CD14-positive monocyte (primary cell): ENCODE measurements around the gene ATP10D. TPM values are rescaled to one million over a fixed set of nuclear protein-coding genes. Genes with fewer than 3 reads are reported as not detected.

Experiments used
- DNase-seq, 3 donors: peaks; one replicate each; pipeline ENCODE4 v3.0.0-alpha.2; 2011 to 2022
- H2AFZ ChIP-seq: 2 replicates; pipeline ENCODE4 v1.6.0; 2012; ENCODE audit warnings: mild to moderate bottlenecking, low read depth, low read length, inconsistent platforms; ENCODE audit not compliant: insufficient read depth, poor library complexity, severe bottlenecking
- H3K27ac ChIP-seq, 2 donors: 1 replicate in 1 of 2; 2 replicates in 1 of 2; pipeline ENCODE4 v1.5.1; 2012 to 2013; ENCODE audit warnings: low read length in 2 of 2, control low read depth in 1 of 2, inconsistent platforms in 1 of 2, low read depth in 1 of 2, mild to moderate bottlenecking in 1 of 2
- H3K27me3 ChIP-seq, 2 donors: one replicate each; pipeline versions ENCODE4 v1.6.0 to v1.6.1; 2011 to 2013; ENCODE audit warnings: low read length in 2 of 2; ENCODE audit not compliant: control insufficient read depth in 2 of 2, insufficient read depth in 2 of 2
- H3K36me3 ChIP-seq, 2 donors: replicated peaks in 1 of 2; 1 replicate in 1 of 2; 2 replicates in 1 of 2; pipeline versions ENCODE4 v1.5.1 to v1.6.1; 2012 to 2013; ENCODE audit warnings: low read length in 2 of 2, control low read depth in 1 of 2, inconsistent platforms in 1 of 2, mild to moderate bottlenecking in 1 of 2; ENCODE audit not compliant: insufficient read depth in 2 of 2, control insufficient read depth in 1 of 2
- H3K4me1 ChIP-seq, 2 donors: 1 replicate in 1 of 2; 2 replicates in 1 of 2; pipeline versions ENCODE4 v1.5.1 to v1.6.1; 2012 to 2013; ENCODE audit warnings: low read length in 2 of 2, control low read depth in 1 of 2, inconsistent platforms in 1 of 2, mild to moderate bottlenecking in 1 of 2, moderate library complexity in 1 of 2; ENCODE audit not compliant: insufficient read depth in 2 of 2, control insufficient read depth in 1 of 2
- H3K4me2 ChIP-seq: replicated peaks from 2 replicates; pipeline ENCODE3; 2012; ENCODE audit warnings: low read length, moderate library complexity, mild to moderate bottlenecking; ENCODE audit not compliant: poor library complexity, severe bottlenecking; ENCODE audit errors: extremely low read depth
- H3K4me3 ChIP-seq, 3 experiments: fragments of 200-600 bp in 1 of 3; sonication (generic) in 1 of 3; replicated peaks in 1 of 3; 1 replicate in 2 of 3; 2 replicates in 1 of 3; pipeline ENCODE4 v1.5.1; 2011 to 2013; ENCODE audit warnings: low read length in 3 of 3, mild to moderate bottlenecking in 3 of 3, control low read depth in 2 of 3, low read depth in 2 of 3, inconsistent platforms in 1 of 3, moderate library complexity in 1 of 3
- H3K79me2 ChIP-seq: 2 replicates; pipeline ENCODE4 v1.6.0; 2012; ENCODE audit warnings: mild to moderate bottlenecking, control low read depth, inconsistent platforms, low read length, moderate library complexity; ENCODE audit not compliant: insufficient read depth
- H3K9ac ChIP-seq: 2 replicates; pipeline ENCODE4 v1.6.0; 2017; ENCODE audit warnings: low read length, mild to moderate bottlenecking; ENCODE audit not compliant: insufficient read depth, poor library complexity, severe bottlenecking
- H3K9me3 ChIP-seq, 2 donors: replicated peaks in 1 of 2; 1 replicate in 1 of 2; 2 replicates in 1 of 2; pipeline versions ENCODE4 v1.5.1 to v1.6.1; 2012 to 2013; ENCODE audit warnings: low read length in 2 of 2, control low read depth in 1 of 2; ENCODE audit not compliant: control insufficient read depth in 1 of 2, insufficient read depth in 1 of 2
- H4K20me1 ChIP-seq: 2 replicates; pipeline ENCODE4 v1.6.0; 2012; ENCODE audit warnings: mild to moderate bottlenecking, low read length, control low read depth, moderate library complexity; ENCODE audit not compliant: insufficient read depth
- H3K27ac Mint-ChIP-seq, 7 donors: one replicate each; pipeline ENCODE4 v1.8.0; 2020; ENCODE audit warnings: mild to moderate bottlenecking in 7 of 7, mixed read lengths in 7 of 7, moderate library complexity in 6 of 7, inconsistent platforms in 2 of 7
- H3K27me3 Mint-ChIP-seq, 3 donors: one replicate each; pipeline ENCODE4 v1.8.0; 2021 to 2022; ENCODE audit warnings: low read depth in 3 of 3, mild to moderate bottlenecking in 3 of 3, mixed read lengths in 3 of 3, moderate library complexity in 3 of 3, inconsistent platforms in 1 of 3
- H3K36me3 Mint-ChIP-seq, 2 donors: one replicate each; pipeline ENCODE4 v1.8.0; 2020; ENCODE audit warnings: mixed read lengths in 2 of 2, inconsistent platforms in 1 of 2, mild to moderate bottlenecking in 1 of 2
- H3K4me1 Mint-ChIP-seq: one replicate; pipeline ENCODE4 v1.8.0; 2020; ENCODE audit warnings: mild to moderate bottlenecking, mixed read lengths
- H3K4me3 Mint-ChIP-seq, 2 donors: one replicate each; pipeline ENCODE4 v1.8.0; 2020; ENCODE audit warnings: mild to moderate bottlenecking in 2 of 2, mixed read lengths in 2 of 2, moderate library complexity in 1 of 2
- H3K9me3 Mint-ChIP-seq, 7 donors: one replicate each; pipeline ENCODE4 v1.8.0; 2020 to 2022; ENCODE audit warnings: mixed read lengths in 7 of 7, mild to moderate bottlenecking in 6 of 7, moderate library complexity in 6 of 7, inconsistent platforms in 2 of 7
- WGBS: methylation state at CpG from one replicate; pipeline ENCODE4 v1.1.5; 2013; ENCODE audit warnings: missing lambda C conversion rate; ENCODE audit not compliant: insufficient coverage; 5-methylcytosine and 5-hydroxymethylcytosine counted together
- intact Hi-C, 2 donors: fragments of 100-400 bp; cut with micrococcal nuclease; formaldehyde crosslinking; loops; one replicate each; pipeline versions ENCODE4 v1.15.0 to v1.15.1; 2023
- polyA plus RNA-seq, 3 donors: library from polyadenylated mRNA; depleted of rRNA in 1 of 3; unstranded in 2 of 3; stranded (reverse) in 1 of 3; fragments of 300-500 nt in 2 of 3; fragments of >200 nt in 1 of 3; fragmentation: Illumina TruSeq in 2 of 3; gene quantifications; 1 replicate in 2 of 3; 2 replicates in 1 of 3; pipeline ENCODE4 v1.2.3, GENCODE V29; 2012 to 2021
- TF ChIP-seq, protein P1 (sequence below): fragments of 200-600 bp; IDR thresholded peaks from one replicate; pipeline ENCODE4 v1.8.0; 2022; ENCODE audit warnings: antibody characterized with exemption, mild to moderate bottlenecking

ATP10D gene
- polyA plus RNA-seq, 3 donors, result 8.4 to 16.9 (median 14.1) TPM

GRCh38 chr4:47566566-47566965, 81.5 kb downstream of the ATP10D start:
- H3K79me2 ChIP-seq, result no peaks in the 10 kb centered on the region
- no peak overlapping the region for H3K27ac ChIP-seq
- H3K27ac Mint-ChIP-seq, result no peak overlapping the region
- H3K36me3 ChIP-seq, result peaks cover 37 to 91% of the 10 kb centered on the region in 2 donors
- H3K4me3 Mint-ChIP-seq, result no peak overlapping the region
- peaks cover 0 to 2% (median 0%) of the 10 kb centered on the region in 7 donors for H3K9me3 Mint-ChIP-seq
- no peak for DNase-seq
- 100% methylated on average over 1 of the region's 2 CpGs for WGBS
- H3K4me2 ChIP-seq, result no peak overlapping the region
- no peak overlapping the region for H3K4me3 ChIP-seq
- H3K9ac ChIP-seq, result no peak overlapping the region
- H3K36me3 Mint-ChIP-seq, result peaks cover 53 to 64% of the 10 kb centered on the region in 2 donors
- H2AFZ ChIP-seq, result no peak overlapping the region
- H3K27me3 Mint-ChIP-seq, result no peaks in the 10 kb centered on the region
- no peaks in the 10 kb centered on the region for H3K4me1 ChIP-seq
- H3K9me3 ChIP-seq, result no peaks in the 10 kb centered on the region
- H3K4me1 Mint-ChIP-seq, result peaks cover 5% of the 10 kb centered on the region
- H3K27me3 ChIP-seq, result no peaks in the 10 kb centered on the region
- TF ChIP-seq, protein P1, sequence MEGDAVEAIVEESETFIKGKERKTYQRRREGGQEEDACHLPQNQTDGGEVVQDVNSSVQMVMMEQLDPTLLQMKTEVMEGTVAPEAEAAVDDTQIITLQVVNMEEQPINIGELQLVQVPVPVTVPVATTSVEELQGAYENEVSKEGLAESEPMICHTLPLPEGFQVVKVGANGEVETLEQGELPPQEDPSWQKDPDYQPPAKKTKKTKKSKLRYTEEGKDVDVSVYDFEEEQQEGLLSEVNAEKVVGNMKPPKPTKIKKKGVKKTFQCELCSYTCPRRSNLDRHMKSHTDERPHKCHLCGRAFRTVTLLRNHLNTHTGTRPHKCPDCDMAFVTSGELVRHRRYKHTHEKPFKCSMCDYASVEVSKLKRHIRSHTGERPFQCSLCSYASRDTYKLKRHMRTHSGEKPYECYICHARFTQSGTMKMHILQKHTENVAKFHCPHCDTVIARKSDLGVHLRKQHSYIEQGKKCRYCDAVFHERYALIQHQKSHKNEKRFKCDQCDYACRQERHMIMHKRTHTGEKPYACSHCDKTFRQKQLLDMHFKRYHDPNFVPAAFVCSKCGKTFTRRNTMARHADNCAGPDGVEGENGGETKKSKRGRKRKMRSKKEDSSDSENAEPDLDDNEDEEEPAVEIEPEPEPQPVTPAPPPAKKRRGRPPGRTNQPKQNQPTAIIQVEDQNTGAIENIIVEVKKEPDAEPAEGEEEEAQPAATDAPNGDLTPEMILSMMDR, result no peak
- H4K20me1 ChIP-seq, result no peaks in the 10 kb centered on the region
- intact Hi-C loops, result no loop called here

DNA sequence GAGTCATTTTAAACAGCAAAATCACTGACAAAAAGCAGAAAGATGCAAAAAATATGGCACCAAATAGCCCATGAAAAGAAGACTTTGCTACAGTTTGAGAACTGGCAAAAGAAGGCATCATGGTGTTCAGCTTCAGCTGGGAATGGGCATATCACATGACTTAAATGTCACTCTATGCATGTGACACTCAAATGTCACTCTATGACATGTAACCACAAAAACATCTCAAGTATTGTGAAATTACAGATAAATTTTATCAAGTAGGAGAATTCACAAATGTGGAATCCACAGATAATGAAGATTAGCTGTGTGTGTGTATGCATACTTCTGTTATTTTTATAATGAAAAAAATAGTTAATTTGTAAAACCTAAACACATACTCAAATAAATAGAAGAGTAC, 81.9 kb downstream of the ATP10D start:
- Mint-ChIP-seq H3K27ac (no peak overlapping the region), H3K4me1 (peaks cover 5% of the 10 kb centered on the region), H3K27me3 (no peaks in the 10 kb centered on the region), H3K9me3 (peaks cover 0 to 2% (median 0%) of the 10 kb centered on the region in 7 donors), H3K36me3 (peaks cover 56 to 66% of the 10 kb centered on the region in 2 donors), H3K4me3 (no peak overlapping the region)
- no peaks in the 10 kb centered on the region for H3K27me3 ChIP-seq
- H3K9ac ChIP-seq, result no peak overlapping the region
- H3K9me3 ChIP-seq, result no peaks in the 10 kb centered on the region
- intact Hi-C loops, result no loop called here
- peaks cover 41 to 91% of the 10 kb centered on the region in 2 donors for H3K36me3 ChIP-seq
- DNase-seq, result no peak
- TF ChIP-seq, protein P1, result no peak
- H3K4me2 ChIP-seq, result no peak overlapping the region
- H3K4me1 ChIP-seq, result no peaks in the 10 kb centered on the region
- no peak overlapping the region for H2AFZ ChIP-seq
- no peak overlapping the region for H3K4me3 ChIP-seq
- no peak overlapping the region for H3K27ac ChIP-seq
- H4K20me1 ChIP-seq, result no peaks in the 10 kb centered on the region
- H3K79me2 ChIP-seq, result no peaks in the 10 kb centered on the region
